PC-3 (cell line): ENCODE results near the gene FOXP1.

Experiments used
- CTCF ChIP-seq: fragments of 300-600 bp; sonication (generic); conservative IDR thresholded peaks from 2 replicates; pipeline ENCODE4 v1.5.1; 2017; ENCODE audit warnings: antibody characterized with exemption, low read depth, mild to moderate bottlenecking, low read length
- EZH2 ChIP-seq: fragments of 300-600 bp; sonication (generic); IDR thresholded peaks from one replicate; pipeline ENCODE4 v1.6.1; 2017; ENCODE audit warnings: antibody characterized with exemption, mild to moderate bottlenecking, low read length; ENCODE audit not compliant: unreplicated experiment
- EZH2phosphoT487 ChIP-seq: fragments of 300-600 bp; sonication (generic); IDR thresholded peaks from 2 replicates; pipeline ENCODE4 v1.6.1; 2018; ENCODE audit warnings: mild to moderate bottlenecking, antibody characterized with exemption, low read length, borderline replicate concordance

- TF ChIP-seq CTCF = peak; percentile 90
- TF ChIP-seq EZH2 = no peak
- TF ChIP-seq EZH2phosphoT487 = no peak
Measured at GRCh38 chr3:71585887-71586809, 2.6 kb upstream of the FOXP1 start.
